ENCODE measurements around the gene ZNF530.

DNA sequence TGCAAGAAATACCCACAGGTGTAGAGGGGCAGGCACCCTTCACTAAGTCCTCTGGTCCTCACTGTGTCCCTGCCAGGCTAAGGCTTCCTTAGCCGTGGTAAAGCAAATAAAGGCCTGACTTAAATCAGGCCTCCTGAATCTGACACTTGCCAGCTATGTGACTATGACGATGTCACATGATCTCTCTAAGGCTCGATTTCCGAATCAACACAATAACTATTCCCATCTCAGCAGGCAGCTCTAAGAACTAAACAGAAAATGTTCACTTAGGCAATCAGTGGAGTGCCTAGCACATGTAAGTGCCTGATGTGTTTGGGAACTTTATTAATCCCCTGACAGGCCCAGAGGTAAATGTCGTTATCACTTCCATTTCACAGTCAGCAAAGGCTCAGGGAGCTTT lies 42.0 kb upstream of the ZNF530 start:
- TF ChIP-seq, protein P1, sequence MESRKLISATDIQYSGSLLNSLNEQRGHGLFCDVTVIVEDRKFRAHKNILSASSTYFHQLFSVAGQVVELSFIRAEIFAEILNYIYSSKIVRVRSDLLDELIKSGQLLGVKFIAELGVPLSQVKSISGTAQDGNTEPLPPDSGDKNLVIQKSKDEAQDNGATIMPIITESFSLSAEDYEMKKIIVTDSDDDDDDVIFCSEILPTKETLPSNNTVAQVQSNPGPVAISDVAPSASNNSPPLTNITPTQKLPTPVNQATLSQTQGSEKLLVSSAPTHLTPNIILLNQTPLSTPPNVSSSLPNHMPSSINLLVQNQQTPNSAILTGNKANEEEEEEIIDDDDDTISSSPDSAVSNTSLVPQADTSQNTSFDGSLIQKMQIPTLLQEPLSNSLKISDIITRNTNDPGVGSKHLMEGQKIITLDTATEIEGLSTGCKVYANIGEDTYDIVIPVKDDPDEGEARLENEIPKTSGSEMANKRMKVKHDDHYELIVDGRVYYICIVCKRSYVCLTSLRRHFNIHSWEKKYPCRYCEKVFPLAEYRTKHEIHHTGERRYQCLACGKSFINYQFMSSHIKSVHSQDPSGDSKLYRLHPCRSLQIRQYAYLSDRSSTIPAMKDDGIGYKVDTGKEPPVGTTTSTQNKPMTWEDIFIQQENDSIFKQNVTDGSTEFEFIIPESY (IDR thresholded peaks at IDR 0.05; ENCODE audit: extremely low read depth, insufficient replicate concordance, low read length), result no peak
- TF ChIP-seq RAD21 (IDR thresholded peaks at IDR 0.05; ENCODE audit: low read depth) (no peak), POLR2A (IDR thresholded peaks at IDR 0.05; ENCODE audit: borderline replicate concordance, extremely low read depth, insufficient read depth, insufficient read length) (no peak), POLR2AphosphoS5 (IDR thresholded peaks at IDR 0.05; ENCODE audit: low read depth, low read length) (no peak), EGR1 (IDR thresholded peaks at IDR 0.05; ENCODE audit: low read depth) (no peak), EZH2phosphoT487 (IDR thresholded peaks at IDR 0.05; ENCODE audit: borderline replicate concordance) (no peak), EZH2 (IDR thresholded peaks at IDR 0.05) (no peak), TCF7L2 (IDR thresholded peaks at IDR 0.05; ENCODE audit: borderline replicate concordance, extremely low read depth, insufficient read depth, insufficient read length) (no peak)
- TF ChIP-seq, protein P2, sequence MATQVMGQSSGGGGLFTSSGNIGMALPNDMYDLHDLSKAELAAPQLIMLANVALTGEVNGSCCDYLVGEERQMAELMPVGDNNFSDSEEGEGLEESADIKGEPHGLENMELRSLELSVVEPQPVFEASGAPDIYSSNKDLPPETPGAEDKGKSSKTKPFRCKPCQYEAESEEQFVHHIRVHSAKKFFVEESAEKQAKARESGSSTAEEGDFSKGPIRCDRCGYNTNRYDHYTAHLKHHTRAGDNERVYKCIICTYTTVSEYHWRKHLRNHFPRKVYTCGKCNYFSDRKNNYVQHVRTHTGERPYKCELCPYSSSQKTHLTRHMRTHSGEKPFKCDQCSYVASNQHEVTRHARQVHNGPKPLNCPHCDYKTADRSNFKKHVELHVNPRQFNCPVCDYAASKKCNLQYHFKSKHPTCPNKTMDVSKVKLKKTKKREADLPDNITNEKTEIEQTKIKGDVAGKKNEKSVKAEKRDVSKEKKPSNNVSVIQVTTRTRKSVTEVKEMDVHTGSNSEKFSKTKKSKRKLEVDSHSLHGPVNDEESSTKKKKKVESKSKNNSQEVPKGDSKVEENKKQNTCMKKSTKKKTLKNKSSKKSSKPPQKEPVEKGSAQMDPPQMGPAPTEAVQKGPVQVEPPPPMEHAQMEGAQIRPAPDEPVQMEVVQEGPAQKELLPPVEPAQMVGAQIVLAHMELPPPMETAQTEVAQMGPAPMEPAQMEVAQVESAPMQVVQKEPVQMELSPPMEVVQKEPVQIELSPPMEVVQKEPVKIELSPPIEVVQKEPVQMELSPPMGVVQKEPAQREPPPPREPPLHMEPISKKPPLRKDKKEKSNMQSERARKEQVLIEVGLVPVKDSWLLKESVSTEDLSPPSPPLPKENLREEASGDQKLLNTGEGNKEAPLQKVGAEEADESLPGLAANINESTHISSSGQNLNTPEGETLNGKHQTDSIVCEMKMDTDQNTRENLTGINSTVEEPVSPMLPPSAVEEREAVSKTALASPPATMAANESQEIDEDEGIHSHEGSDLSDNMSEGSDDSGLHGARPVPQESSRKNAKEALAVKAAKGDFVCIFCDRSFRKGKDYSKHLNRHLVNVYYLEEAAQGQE (IDR thresholded peaks at IDR 0.05; ENCODE audit: low read depth), result no peak
- TF ChIP-seq, protein P3, sequence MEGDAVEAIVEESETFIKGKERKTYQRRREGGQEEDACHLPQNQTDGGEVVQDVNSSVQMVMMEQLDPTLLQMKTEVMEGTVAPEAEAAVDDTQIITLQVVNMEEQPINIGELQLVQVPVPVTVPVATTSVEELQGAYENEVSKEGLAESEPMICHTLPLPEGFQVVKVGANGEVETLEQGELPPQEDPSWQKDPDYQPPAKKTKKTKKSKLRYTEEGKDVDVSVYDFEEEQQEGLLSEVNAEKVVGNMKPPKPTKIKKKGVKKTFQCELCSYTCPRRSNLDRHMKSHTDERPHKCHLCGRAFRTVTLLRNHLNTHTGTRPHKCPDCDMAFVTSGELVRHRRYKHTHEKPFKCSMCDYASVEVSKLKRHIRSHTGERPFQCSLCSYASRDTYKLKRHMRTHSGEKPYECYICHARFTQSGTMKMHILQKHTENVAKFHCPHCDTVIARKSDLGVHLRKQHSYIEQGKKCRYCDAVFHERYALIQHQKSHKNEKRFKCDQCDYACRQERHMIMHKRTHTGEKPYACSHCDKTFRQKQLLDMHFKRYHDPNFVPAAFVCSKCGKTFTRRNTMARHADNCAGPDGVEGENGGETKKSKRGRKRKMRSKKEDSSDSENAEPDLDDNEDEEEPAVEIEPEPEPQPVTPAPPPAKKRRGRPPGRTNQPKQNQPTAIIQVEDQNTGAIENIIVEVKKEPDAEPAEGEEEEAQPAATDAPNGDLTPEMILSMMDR (IDR thresholded peaks at IDR 0.05 in 2 of 3, conservative IDR thresholded peaks at IDR 0.05 in 1 of 3; ENCODE audit: borderline replicate concordance in 1 of 3, insufficient read depth in 1 of 3, low read depth in 2 of 3, low read length in 2 of 3), result no peak
- TF ChIP-seq, protein P4, sequence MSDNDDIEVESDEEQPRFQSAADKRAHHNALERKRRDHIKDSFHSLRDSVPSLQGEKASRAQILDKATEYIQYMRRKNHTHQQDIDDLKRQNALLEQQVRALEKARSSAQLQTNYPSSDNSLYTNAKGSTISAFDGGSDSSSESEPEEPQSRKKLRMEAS (IDR thresholded peaks at IDR 0.05), result no peak

Data from HCT116 (cell line).